Neuronal stem cell (in vitro differentiated cells): ENCODE results near the gene DEFB112. TPM values are rescaled to one million over a fixed set of nuclear protein-coding genes. Genes with fewer than 3 reads are reported as not detected.

Source experiments
- DNase-seq: peaks from one replicate; pipeline ENCODE4 v3.0.0-alpha.2; 2013; ENCODE audit warnings: low spot score
- H2AFZ ChIP-seq: one replicate; pipeline ENCODE4 v1.6.1; 2013; ENCODE audit warnings: mild to moderate bottlenecking, low read length, inconsistent platforms
- H2AK5ac ChIP-seq: 2 replicates; pipeline ENCODE4 v1.6.1; 2013; ENCODE audit warnings: low read depth, mild to moderate bottlenecking, inconsistent platforms, low read length, moderate library complexity, mixed read lengths
- H2BK120ac ChIP-seq: 2 replicates; pipeline ENCODE4 v1.6.1; 2013; ENCODE audit warnings: low read depth, mild to moderate bottlenecking, inconsistent platforms, low read length, moderate library complexity, mixed read lengths
- H2BK12ac ChIP-seq: one replicate; pipeline ENCODE4 v1.6.1; 2013; ENCODE audit warnings: low read length, inconsistent platforms
- H2BK15ac ChIP-seq: 2 replicates; pipeline ENCODE4 v1.6.1; 2013; ENCODE audit warnings: mild to moderate bottlenecking, low read length, inconsistent platforms, mixed read lengths
- H2BK5ac ChIP-seq: one replicate; pipeline ENCODE4 v1.6.1; 2013; ENCODE audit warnings: inconsistent platforms, mild to moderate bottlenecking, low read length, moderate library complexity
- H3K14ac ChIP-seq: one replicate; pipeline ENCODE4 v1.6.1; 2013; ENCODE audit warnings: low read length, inconsistent platforms
- H3K18ac ChIP-seq: 2 replicates; pipeline ENCODE4 v1.6.1; 2013; ENCODE audit warnings: low read length, inconsistent platforms
- H3K23ac ChIP-seq: 2 replicates; pipeline ENCODE4 v1.6.1; 2013; ENCODE audit warnings: low read depth, mild to moderate bottlenecking, mixed read lengths, low read length, inconsistent platforms; ENCODE audit not compliant: poor library complexity
- H3K27ac ChIP-seq: replicated peaks from 3 replicates; pipeline ENCODE4 v1.5.1; 2013; ENCODE audit warnings: low read length, inconsistent platforms
- H3K27me3 ChIP-seq, 3 experiments: 2 replicates each; pipeline ENCODE4 v1.6.1; 2013; ENCODE audit warnings: low read length in 3 of 3, mild to moderate bottlenecking in 2 of 3, inconsistent platforms in 1 of 3, low read depth in 1 of 3, mixed read lengths in 1 of 3, moderate library complexity in 1 of 3; ENCODE audit not compliant: control insufficient read depth in 3 of 3, insufficient read depth in 3 of 3
- H3K36me3 ChIP-seq, 2 donors: replicated peaks in 1 of 2; 2 replicates each; pipeline ENCODE4 v1.6.1; 2013; ENCODE audit warnings: low read length in 2 of 2; ENCODE audit not compliant: control insufficient read depth in 2 of 2, insufficient read depth in 2 of 2
- H3K4ac ChIP-seq: 2 replicates; pipeline ENCODE4 v1.6.1; 2013; ENCODE audit warnings: inconsistent platforms, mild to moderate bottlenecking, low read length, moderate library complexity
- H3K4me1 ChIP-seq, 2 donors: 1 replicate in 1 of 2; 2 replicates in 1 of 2; pipeline ENCODE4 v1.6.1; 2013; ENCODE audit warnings: low read length in 2 of 2, low read depth in 1 of 2; ENCODE audit not compliant: control insufficient read depth in 2 of 2, insufficient read depth in 1 of 2
- H3K4me2 ChIP-seq: one replicate; pipeline ENCODE4 v1.6.1; 2013; ENCODE audit warnings: mild to moderate bottlenecking, low read length, inconsistent platforms; ENCODE audit not compliant: insufficient read depth, poor library complexity, severe bottlenecking
- H3K4me3 ChIP-seq, 2 donors: 2 replicates each; pipeline ENCODE4 v1.5.1; 2013; ENCODE audit warnings: low read length in 2 of 2, mild to moderate bottlenecking in 2 of 2, inconsistent platforms in 1 of 2, moderate library complexity in 1 of 2
- H3K79me1 ChIP-seq: one replicate; pipeline ENCODE4 v1.6.1; 2013; ENCODE audit warnings: low read depth, mild to moderate bottlenecking, inconsistent platforms, low read length, moderate library complexity
- H3K9ac ChIP-seq: one replicate; pipeline ENCODE4 v1.6.1; 2013; ENCODE audit warnings: mild to moderate bottlenecking, low read depth, low read length, inconsistent platforms; ENCODE audit not compliant: poor library complexity
- H3K9me3 ChIP-seq, 2 donors: replicated peaks in 1 of 2; 2 replicates each; pipeline versions ENCODE3 to v1.6.1; 2013; ENCODE audit warnings: low read length in 2 of 2, mild to moderate bottlenecking in 2 of 2, inconsistent platforms in 1 of 2, low read depth in 1 of 2, mixed read lengths in 1 of 2, moderate library complexity in 1 of 2; ENCODE audit not compliant: control insufficient read depth in 2 of 2, insufficient read depth in 1 of 2
- H4K8ac ChIP-seq: one replicate; pipeline ENCODE4 v1.6.1; 2013; ENCODE audit warnings: low read depth, mild to moderate bottlenecking, inconsistent platforms, low read length, moderate library complexity
- H4K91ac ChIP-seq: one replicate; pipeline ENCODE4 v1.6.1; 2013; ENCODE audit warnings: low read length, low read depth, mild to moderate bottlenecking, inconsistent platforms; ENCODE audit not compliant: poor library complexity
- WGBS, 2 donors: extraction: QIAGEN DNeasy Blood & Tissue Kit; methylation state at CpG; one replicate each; pipeline ENCODE4 v1.1.7; 2013; ENCODE audit warnings: missing lambda C conversion rate in 2 of 2, mixed read lengths in 1 of 2; ENCODE audit not compliant: insufficient read length in 2 of 2, insufficient replicate concordance in 1 of 2; ENCODE audit errors: extremely low coverage in 2 of 2; 5-methylcytosine and 5-hydroxymethylcytosine counted together
- polyA plus RNA-seq, 2 experiments: library from polyadenylated mRNA; stranded (reverse); fragments of 200-250 nt; gene quantifications; one replicate each; pipeline ENCODE4 v1.2.3, GENCODE V29; 2013

DEFB112 gene, protein sequence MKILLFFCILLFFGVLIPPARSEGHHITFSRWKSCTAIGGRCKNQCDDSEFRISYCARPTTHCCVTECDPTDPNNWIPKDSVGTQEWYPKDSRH
- not detected for polyA plus RNA-seq (2013, experiment 1 of 2)
- polyA plus RNA-seq (2013, experiment 2 of 2): not detected

DNA sequence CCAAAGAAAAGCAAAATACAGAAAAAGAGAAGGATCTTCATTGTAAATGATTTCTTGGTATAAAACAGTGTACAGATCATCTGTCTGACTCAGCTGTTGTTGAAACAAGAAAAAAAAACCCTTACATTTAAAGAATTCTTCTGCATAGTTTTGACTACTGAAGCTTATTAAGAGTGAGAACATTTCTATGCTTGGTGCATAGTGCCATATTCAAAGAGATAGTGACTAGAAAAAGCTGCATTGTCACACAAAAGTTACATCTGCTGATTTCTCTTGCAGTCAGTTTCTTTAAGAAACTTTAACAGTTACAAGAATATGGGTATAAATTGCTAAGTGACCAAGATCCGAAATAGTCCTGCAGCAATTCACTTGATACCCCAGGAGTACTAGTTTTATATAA lies at the start of gene DEFB112:
Gene DEFB112 (minus strand): TSS at position 101 of the 400 bp plus-strand sequence. CDS start 60 bp downstream, at position 41.
- Histone ChIP-seq H4K8ac (no peak within 1 kb of the TSS), H2BK5ac (no peak within 1 kb of the TSS), H2AK5ac (no peak within 1 kb of the TSS), H2BK15ac (no peak within 1 kb of the TSS), H3K4me3 (no peak within 1 kb of the TSS), H3K14ac (no peak within 1 kb of the TSS), H3K79me1 (no peaks in the 10 kb centered on the region), H3K27ac (no peak within 1 kb of the TSS), H3K9me3 (no peaks in the 10 kb centered on the region), H3K4ac (no peak within 1 kb of the TSS), H3K4me2 (no peak within 1 kb of the TSS), H3K27me3 (no peaks in the 10 kb centered on the region), H3K18ac (no peak within 1 kb of the TSS), H2BK120ac (no peak within 1 kb of the TSS), H3K36me3 (no peaks in the 10 kb centered on the region), H4K91ac (no peak within 1 kb of the TSS), H2BK12ac (no peak within 1 kb of the TSS), H3K23ac (no peak within 1 kb of the TSS), H3K9ac (no peak within 1 kb of the TSS), H2AFZ (no peak within 1 kb of the TSS), H3K4me1 (no peaks in the 10 kb centered on the region)
- no CpG with 5 or more reads among the region's 1 CpG for WGBS, 2 donors
- no peak for DNase-seq

DNA sequence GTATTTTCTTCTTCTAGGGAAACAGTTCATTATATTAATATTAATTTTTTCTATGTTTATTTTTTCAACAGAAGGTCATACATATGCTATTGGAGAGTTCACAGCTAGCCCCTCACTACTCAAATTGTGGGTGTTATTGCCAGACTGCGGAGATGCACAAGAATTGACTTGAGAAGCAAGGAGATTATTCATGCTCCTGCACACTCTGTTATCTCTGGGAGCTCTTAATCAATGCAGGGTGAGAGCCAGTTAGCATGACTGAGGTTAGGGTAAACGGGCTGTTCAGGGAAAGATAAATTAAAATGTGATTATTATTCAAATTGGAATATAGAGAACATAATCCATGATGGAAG lies 48.9 kb upstream of the DEFB112 start:
- no peak overlapping the region for H2BK12ac ChIP-seq
- no peak overlapping the region for H2AFZ ChIP-seq
- WGBS, 2 donors: no CpG with 5 or more reads among the region's 2 CpGs
- H2AK5ac ChIP-seq: no peak overlapping the region
- no peak overlapping the region for H3K27ac ChIP-seq
- no peak overlapping the region for H3K18ac ChIP-seq
- no peaks in the 10 kb centered on the region for H3K9me3 ChIP-seq
- no peak overlapping the region for H2BK15ac ChIP-seq
- no peak overlapping the region for H3K14ac ChIP-seq
- no peaks in the 10 kb centered on the region for H3K79me1 ChIP-seq
- no peaks in the 10 kb centered on the region for H3K36me3 ChIP-seq
- H2BK120ac ChIP-seq: no peak overlapping the region
- no peak overlapping the region for H3K4me2 ChIP-seq
- no peak overlapping the region for H4K91ac ChIP-seq
- no peak overlapping the region for H4K8ac ChIP-seq
- no peak overlapping the region for H3K4ac ChIP-seq
- no peaks in the 10 kb centered on the region for H3K4me1 ChIP-seq
- no peak overlapping the region for H2BK5ac ChIP-seq
- H3K9ac ChIP-seq: no peak overlapping the region
- no peak for DNase-seq
- no peak overlapping the region for H3K23ac ChIP-seq
- no peak overlapping the region for H3K4me3 ChIP-seq
- H3K27me3 ChIP-seq: no peaks in the 10 kb centered on the region

- Histone ChIP-seq H3K14ac (no peak overlapping the region), H2AFZ (no peak overlapping the region), H4K8ac (no peak overlapping the region), H3K4ac (no peak overlapping the region), H4K91ac (no peak overlapping the region), H2BK5ac (no peak overlapping the region), H3K18ac (no peak overlapping the region), H3K9me3 (no peaks in the 10 kb centered on the region), H3K4me2 (no peak overlapping the region), H2BK120ac (no peak overlapping the region), H3K4me1 (no peaks in the 10 kb centered on the region), H2BK15ac (no peak overlapping the region), H3K4me3 (no peak overlapping the region), H3K79me1 (no peaks in the 10 kb centered on the region), H2AK5ac (no peak overlapping the region), H3K27ac (no peak overlapping the region), H3K36me3 (no peaks in the 10 kb centered on the region), H3K27me3 (no peaks in the 10 kb centered on the region), H2BK12ac (no peak overlapping the region), H3K23ac (no peak overlapping the region), H3K9ac (no peak overlapping the region)
- no CpG with 5 or more reads among the region's 7 CpGs for WGBS, 2 donors
- DNase-seq: no peak
Observed at GRCh38 chr6:50097966-50098640, 48.4 kb upstream of the DEFB112 start.

- Histone ChIP-seq H3K4ac (no peak overlapping the region), H3K14ac (no peak overlapping the region), H3K4me2 (no peak overlapping the region), H4K8ac (no peak overlapping the region), H2AK5ac (no peak overlapping the region), H3K23ac (no peak overlapping the region), H3K18ac (no peak overlapping the region), H2BK5ac (no peak overlapping the region), H3K4me3 (no peak overlapping the region), H3K27ac (no peak overlapping the region), H2BK120ac (no peak overlapping the region), H3K36me3 (no peaks in the 10 kb centered on the region), H2BK15ac (no peak overlapping the region), H3K79me1 (no peaks in the 10 kb centered on the region), H3K9me3 (no peaks in the 10 kb centered on the region), H3K27me3 (no peaks in the 10 kb centered on the region), H3K9ac (no peak overlapping the region), H4K91ac (no peak overlapping the region), H2AFZ (no peak overlapping the region), H3K4me1 (no peaks in the 10 kb centered on the region), H2BK12ac (no peak overlapping the region)
- no peak for DNase-seq
Observed at GRCh38 chr6:50096296-50096695, 46.6 kb upstream of the DEFB112 start.
